GM23338 (cell line): ENCODE data around the gene PCDHGA1.

Experiments used
- CTCF ChIP-seq, 2 experiments: fragments of 200-600 bp in 1 of 2; sonication (generic) in 1 of 2; conservative IDR thresholded peaks; 2 replicates each; pipeline versions ENCODE4 v1.5.1 to v1.6.1; 2016 to 2017; ENCODE audit warnings: antibody characterized with exemption in 2 of 2, low read depth in 2 of 2, mild to moderate bottlenecking in 2 of 2, moderate library complexity in 1 of 2
- EZH2 ChIP-seq: fragments of 200-600 bp; sonication (generic); IDR thresholded peaks from one replicate; pipeline ENCODE4 v1.8.0; 2017; ENCODE audit warnings: antibody characterized with exemption, mild to moderate bottlenecking, low read depth; ENCODE audit not compliant: unreplicated experiment
- EZH2phosphoT487 ChIP-seq: fragments of 200-600 bp; sonication (generic); IDR thresholded peaks from one replicate; pipeline ENCODE4 v1.8.1; 2018; ENCODE audit warnings: antibody characterized with exemption; ENCODE audit not compliant: unreplicated experiment
- POLR2AphosphoS5 ChIP-seq: IDR thresholded peaks from 2 replicates; pipeline ENCODE4 v1.6.1; 2016; ENCODE audit warnings: antibody characterized with exemption, low read depth
- REST ChIP-seq: IDR thresholded peaks from one replicate; pipeline ENCODE4 v1.6.1; 2018; ENCODE audit warnings: antibody characterized with exemption; ENCODE audit not compliant: unreplicated experiment
- STAT1 ChIP-seq: IDR thresholded peaks from one replicate; pipeline ENCODE4 v1.6.1; 2016; ENCODE audit warnings: antibody characterized with exemption; ENCODE audit not compliant: unreplicated experiment
- ZNF114 ChIP-seq: fragments of 250-450 bp; sonication (Bioruptor Pico); IDR thresholded peaks from 2 replicates; pipeline ENCODE4 v1.5.0; 2020; ENCODE audit warnings: mild to moderate bottlenecking, moderate library complexity
- ZNF331 ChIP-seq: fragments of 250-450 bp; sonication (Bioruptor Pico); IDR thresholded peaks from 2 replicates; pipeline ENCODE4 v1.5.0; 2020; ENCODE audit warnings: low read depth, mild to moderate bottlenecking, moderate library complexity
- ZNF462 ChIP-seq: fragments of 250-450 bp; sonication (Bioruptor Pico); IDR thresholded peaks from 2 replicates; pipeline ENCODE4 v1.5.0; 2020; ENCODE audit warnings: mild to moderate bottlenecking, moderate library complexity

- TF ChIP-seq REST (no peak), ZNF114 (no peak), CTCF (conservative IDR thresholded peaks at IDR 0.05; ENCODE audit: low read depth in 2 of 2) (no peak), STAT1 (no peak), POLR2AphosphoS5 (no peak), EZH2 (no peak), EZH2phosphoT487 (no peak), ZNF462 (CRISPR knock-in tag) (no peak), ZNF331 (CRISPR knock-in tag) (no peak)
These were observed 146.8 kb downstream of the PCDHGA1 start for GRCh38 chr5:141477044-141477575.
